Measurements from ENCODE around the gene COQ8B.
"Not testable (repeated sequence)": the region's sequence is repeated elsewhere in the genome, so short reads cannot be mapped to it uniquely, and the experiment has no call there.

GRCh38 chr19:40652303-40652702, 64.4 kb downstream of the COQ8B start:
- not testable (repeated sequence) for TF ChIP-seq POLR2A, CTCF (IDR thresholded peaks at IDR 0.05)

Data from thyroid gland (tissue), 4 donors.